Occipital lobe (tissue), 2 donors: ENCODE measurements around the gene DSE. TPM values are rescaled to one million over a fixed set of nuclear protein-coding genes. Genes with fewer than 3 reads are reported as not detected.
"Not testable (repeated sequence)": the region's sequence is repeated elsewhere in the genome, so short reads cannot be mapped to it uniquely, and the experiment has no call there.

Source experiments
- DNase-seq: peaks from one replicate; lab custom pipeline; 2025; lab: John Stamatoyannopoulos, UW
- total RNA-seq: library from RNA; depleted of rRNA; stranded (reverse); fragments of >200 nt; gene quantifications from one replicate; pipeline ENCODE4 v1.2.3, GENCODE V29; 2014

Gene DSE
- total RNA-seq: 26.2 TPM

DNA sequence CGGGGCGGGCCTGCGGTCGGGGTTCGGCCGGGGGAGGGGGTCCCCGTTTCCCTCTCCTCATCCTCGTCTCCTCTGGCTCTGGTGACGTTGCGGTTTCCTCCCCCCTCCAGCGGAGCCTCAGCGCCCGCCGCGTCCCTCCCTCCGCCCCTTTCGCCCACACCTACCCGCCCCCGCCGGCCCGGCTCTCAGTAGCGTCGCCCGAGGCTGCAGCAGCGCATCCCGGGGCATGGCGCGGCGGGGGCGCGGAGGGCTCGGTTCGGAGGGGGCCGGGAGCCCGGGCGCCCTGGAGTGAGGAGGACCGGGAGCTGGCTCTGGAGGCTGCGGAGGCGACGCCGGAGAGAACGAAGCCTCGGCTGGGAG lies at the start of gene DSE:
Gene DSE (plus strand): TSS at position 188 of the 360 bp plus-strand sequence. CDS start 28,304 bp downstream, outside the sequence.
- peak; percentile 72 for DNase-seq

GRCh38 chr6:116321933-116322332 lies 48.8 kb upstream of the DSE start:
- DNase-seq: not testable (repeated sequence)

DNA sequence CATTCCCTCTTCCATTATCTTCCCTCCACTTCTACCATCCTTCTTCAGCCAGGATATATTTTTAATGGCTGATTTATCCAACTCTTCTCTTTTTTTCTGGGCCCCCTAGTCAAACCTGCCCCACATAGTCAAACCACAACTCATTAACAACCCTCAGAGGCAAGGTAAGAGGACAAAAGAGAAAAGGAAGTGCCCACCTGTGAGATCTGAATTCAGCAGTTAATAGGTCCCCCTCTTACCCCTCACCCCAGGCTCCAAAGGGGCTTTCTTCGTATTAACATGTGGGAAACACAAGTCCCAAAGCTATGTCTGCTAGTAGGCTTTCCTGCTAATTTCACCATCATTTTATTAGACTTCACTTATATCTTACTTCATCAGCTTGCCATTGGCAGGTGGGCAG lies 46.9 kb upstream of the DSE start:
- no peak for DNase-seq

DNA sequence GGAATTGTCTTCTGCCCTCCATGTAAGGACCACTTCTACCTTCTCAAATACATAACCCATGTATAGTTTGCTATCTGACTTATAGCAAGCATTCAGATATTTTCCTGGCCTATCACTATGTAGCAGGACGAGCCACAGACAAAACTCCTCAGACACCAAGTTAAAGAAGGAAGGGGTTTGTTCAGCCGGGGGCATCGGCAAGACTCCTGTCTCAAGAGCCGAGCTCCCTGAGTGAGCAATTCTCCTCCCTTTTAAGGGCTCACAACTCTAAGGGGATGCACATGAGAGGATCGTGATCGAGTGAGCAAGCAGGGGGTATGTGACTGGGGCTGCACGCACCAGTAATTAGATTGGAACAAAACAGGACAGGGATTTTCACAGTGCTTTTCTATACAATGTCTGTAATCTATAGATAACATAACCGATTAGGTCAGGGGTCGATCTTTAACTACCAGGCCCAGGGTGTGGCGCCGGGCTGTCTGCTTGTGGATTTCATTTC lies 45.1 kb upstream of the DSE start:
- DNase-seq: not testable (repeated sequence)

- DNase-seq: no peak
Measured at GRCh38 chr6:116326181-116326671, 44.5 kb upstream of the DSE start.

- DNase-seq: no peak
Measured at GRCh38 chr6:116326996-116327395, 43.8 kb upstream of the DSE start.

GRCh38 chr6:116327803-116328527 lies 42.8 kb upstream of the DSE start:
- no peak for DNase-seq

DNA sequence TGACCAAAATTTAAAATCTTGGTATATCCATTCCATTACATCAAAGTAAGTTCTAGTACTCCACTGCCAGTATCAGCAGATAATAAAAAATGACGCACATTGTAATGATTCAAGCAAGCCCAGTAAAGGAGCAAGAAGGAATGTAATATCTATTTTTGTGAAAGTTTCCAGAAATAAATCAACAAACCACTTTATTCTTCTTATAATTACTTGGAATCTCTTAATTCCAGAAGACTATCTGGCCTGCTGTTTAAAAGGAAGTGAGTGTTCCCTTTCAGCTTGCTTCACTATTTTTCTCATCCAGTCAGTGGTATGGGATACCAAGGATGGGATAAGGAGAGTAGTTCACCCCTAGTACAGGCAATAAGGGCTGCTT lies 42.2 kb upstream of the DSE start:
- DNase-seq: no peak

DNA sequence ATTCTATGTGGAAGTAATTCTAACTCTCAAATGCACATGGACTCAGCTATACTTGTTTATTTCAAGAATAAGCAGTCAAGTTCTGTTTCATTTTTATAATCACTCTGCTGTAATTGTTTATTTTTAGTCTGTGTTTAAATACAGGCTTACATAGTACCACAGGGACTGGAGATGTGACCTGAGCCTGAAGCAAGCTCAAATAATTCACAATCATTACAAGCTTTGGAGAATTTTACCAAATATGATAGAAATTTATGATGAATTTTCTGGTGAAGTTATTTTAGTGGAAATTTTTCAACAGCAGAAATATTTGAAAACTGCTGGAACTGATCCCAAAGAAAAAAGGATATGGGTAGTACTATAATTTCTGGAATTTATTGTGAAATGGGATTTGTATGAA lies 41.6 kb upstream of the DSE start:
- no peak for DNase-seq

- no peak for DNase-seq
Measured at GRCh38 chr6:116330511-116330910, 40.2 kb upstream of the DSE start.

- no peak for DNase-seq
Measured at GRCh38 chr6:116332096-116332495, 38.7 kb upstream of the DSE start.

GRCh38 chr6:116334638-116335409 lies 35.9 kb upstream of the DSE start:
- not testable (repeated sequence) for DNase-seq

DNA sequence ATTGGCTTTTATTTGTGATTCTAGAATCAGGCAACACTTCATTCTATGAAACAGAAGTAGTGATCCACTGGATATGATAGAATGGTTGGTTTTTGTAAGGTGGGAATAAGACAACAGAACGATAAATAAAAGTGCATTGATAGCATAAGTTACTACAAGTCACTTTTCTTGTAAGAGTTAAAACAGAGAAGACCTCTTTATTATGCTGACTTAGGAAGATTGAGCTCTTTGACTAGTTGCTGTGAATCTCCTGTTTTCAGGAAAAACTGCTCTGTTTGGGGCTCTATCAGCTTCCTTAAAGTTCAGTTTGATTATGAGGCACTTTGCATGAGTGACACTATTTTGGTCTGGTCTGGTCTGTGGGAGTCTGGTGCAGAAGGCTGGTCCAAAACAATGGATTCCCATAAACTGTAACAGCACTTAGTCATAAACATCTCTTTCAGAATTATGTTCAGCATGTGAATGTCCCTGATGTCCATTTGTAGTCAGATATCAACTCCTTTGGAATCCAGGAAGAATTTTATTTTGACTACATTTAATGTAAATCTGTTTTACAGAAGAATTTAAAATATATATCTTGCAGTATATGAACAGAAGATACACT lies 35.0 kb upstream of the DSE start:
- no peak for DNase-seq

GRCh38 chr6:116338943-116339342 lies 31.8 kb upstream of the DSE start:
- no peak for DNase-seq

DNA sequence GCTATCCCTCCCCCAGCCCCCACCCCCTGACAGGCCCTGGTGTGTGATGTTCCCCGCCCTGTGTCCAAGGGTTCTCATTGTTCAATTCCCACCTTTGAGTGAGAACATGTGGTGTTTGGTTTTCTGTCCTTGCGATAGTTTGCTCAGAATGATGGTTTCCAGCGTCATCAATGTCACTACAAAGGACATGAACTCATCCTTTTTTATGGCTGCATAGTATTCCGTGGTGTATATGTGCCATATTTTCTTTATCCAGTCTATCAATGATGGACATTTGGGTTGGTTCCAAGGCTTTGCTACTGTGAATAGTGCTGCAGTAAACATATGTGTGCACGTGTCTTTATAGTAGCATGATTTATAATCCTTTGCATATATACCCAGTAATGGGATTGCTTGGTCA lies 30.1 kb upstream of the DSE start:
- DNase-seq: not testable (repeated sequence)

DNA sequence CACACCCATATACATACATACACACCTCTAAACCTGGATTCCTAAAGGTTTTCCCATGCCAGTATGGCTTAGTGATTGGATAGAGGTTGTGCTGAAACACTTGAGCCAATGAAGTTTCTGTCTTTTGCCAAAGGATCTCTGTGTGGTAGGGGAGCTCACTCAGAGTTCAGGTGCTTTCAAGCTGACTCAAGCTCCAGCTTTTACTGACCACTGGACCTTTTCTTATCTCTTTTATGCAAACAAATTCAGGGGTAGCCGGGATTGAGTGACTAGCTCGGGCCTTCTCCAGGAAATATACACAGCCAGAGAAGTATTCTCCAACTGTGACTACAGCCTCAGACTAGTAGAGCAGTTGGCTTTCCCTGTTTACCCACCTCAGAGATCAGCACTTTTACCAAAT lies 21.5 kb upstream of the DSE start:
- no peak for DNase-seq

- DNase-seq: no peak
Measured at GRCh38 chr6:116351101-116351500, 19.6 kb upstream of the DSE start.

GRCh38 chr6:116352515-116353471 lies 18.0 kb upstream of the DSE start:
- DNase-seq: no peak

GRCh38 chr6:116354236-116354635 lies 16.5 kb upstream of the DSE start:
- no peak for DNase-seq

DNA sequence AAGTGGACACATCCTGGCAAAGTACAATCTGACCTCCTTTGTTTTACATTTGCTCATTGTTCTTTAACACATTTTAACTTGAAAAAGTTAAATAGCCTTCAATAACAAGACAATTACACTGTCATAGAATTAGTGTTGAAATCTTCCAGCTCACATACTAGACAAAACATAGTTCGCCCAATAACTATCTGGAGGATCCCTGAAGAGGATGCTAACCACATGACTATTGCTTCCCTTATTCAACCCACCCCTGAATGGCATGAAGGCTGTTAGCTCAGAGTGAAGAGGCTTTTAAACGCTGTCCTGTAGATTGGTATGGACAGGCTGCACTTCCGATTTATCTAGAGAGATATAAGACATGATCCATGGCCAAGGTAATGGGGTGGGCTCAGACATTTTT lies 15.0 kb upstream of the DSE start:
- no peak for DNase-seq

GRCh38 chr6:116359131-116359530 lies 11.6 kb upstream of the DSE start:
- no peak for DNase-seq
